GM12878 (cell line): ENCODE measurements around the gene ARMC2. TPM values are rescaled to one million over a fixed set of nuclear protein-coding genes. Genes with fewer than 3 reads are reported as not detected.

Experiments
- ATAC-seq: fragments of 200-7000 bp; cut with Tn5 transposase; 3 replicates; pipeline ENCODE4 v1.9.1; 2020; ENCODE audit warnings: mild to moderate bottlenecking, moderate library complexity
- BruUV-seq: library from RNA; stranded (reverse); fragments of 400-500 nt; replicated peaks from 2 replicates; lab custom pipeline; 2021; lab: Mats Ljungman, UMichigan
- CTCF ChIA-PET: fragments of 300-600 bp; sonication (Branson Sonifier 250); formaldehyde crosslinking; extraction: SDS; loops from one replicate; lab custom pipeline; 2021; ENCODE audit warnings: inconsistent platforms; lab: Yijun Ruan, JAX
- POLR2A ChIA-PET: fragments of 350-600 bp; formaldehyde crosslinking; extraction: SDS; loops from one replicate; lab custom pipeline; 2021; ENCODE audit warnings: inconsistent platforms; lab: Charles Lee
- RAD21 ChIA-PET: fragments of 300-600 bp; sonication (Branson Sonifier 250); formaldehyde crosslinking; loops from one replicate; lab custom pipeline; 2023; ENCODE audit warnings: antibody characterized with exemption; ENCODE audit not compliant: unreplicated experiment; lab: Charles Lee
- SMC1A ChIA-PET: fragments of 300-600 bp; sonication (Branson Sonifier 250); formaldehyde crosslinking; loops from one replicate; lab custom pipeline; 2023; ENCODE audit not compliant: unreplicated experiment, uncharacterized antibody; lab: Charles Lee
- DNase-seq: peaks from one replicate; pipeline ENCODE4 v3.0.0-alpha.2; 2011; ENCODE audit warnings: low read depth, low spot score
- FAIRE-seq: peaks from 3 replicates; lab custom pipeline; 2011; peaks lifted over from hg19 to GRCh38; lab: Jason Lieb, UNC
- H2AFZ ChIP-seq: 2 replicates; pipeline ENCODE4 v1.6.0; 2011; ENCODE audit warnings: low read depth, low read length, control low read depth; ENCODE audit not compliant: control insufficient read depth
- H3K27ac ChIP-seq: 2 replicates; pipeline ENCODE4 v1.5.1; 2011; ENCODE audit warnings: control low read depth; ENCODE audit not compliant: control insufficient read depth, insufficient read depth
- H3K27me3 ChIP-seq, 2 experiments: replicated peaks in 1 of 2; 2 replicates each; pipeline versions ENCODE4 v1.6.0 to v1.6.1; 2011; ENCODE audit warnings: low read length in 1 of 2; ENCODE audit not compliant: control insufficient read depth in 2 of 2, insufficient read depth in 2 of 2
- H3K36me3 ChIP-seq, 2 experiments: 2 replicates each; pipeline ENCODE4 v1.5.1; 2011; ENCODE audit warnings: low read length in 1 of 2; ENCODE audit not compliant: control insufficient read depth in 2 of 2, insufficient read depth in 2 of 2
- H3K4me1 ChIP-seq: 2 replicates; pipeline ENCODE4 v1.6.1; 2011; ENCODE audit warnings: mild to moderate bottlenecking, low read length, moderate library complexity, mixed read lengths; ENCODE audit not compliant: control insufficient read depth, insufficient read depth
- H3K4me2 ChIP-seq: 2 replicates; pipeline ENCODE4 v1.6.0; 2011; ENCODE audit warnings: control low read depth; ENCODE audit not compliant: control insufficient read depth, insufficient read depth
- H3K4me3 ChIP-seq: fragments of 200-600 bp; sonication (generic); 2 replicates; pipeline ENCODE4 v1.5.1; 2016
- H3K79me2 ChIP-seq: 2 replicates; pipeline ENCODE4 v1.6.0; 2011; ENCODE audit warnings: low read length; ENCODE audit not compliant: control insufficient read depth, insufficient read depth
- H3K9ac ChIP-seq: 2 replicates; pipeline ENCODE4 v1.8.0; 2011; ENCODE audit warnings: low read length, control low read depth, mixed read lengths; ENCODE audit not compliant: control insufficient read depth, insufficient read depth
- H3K9me3 ChIP-seq: replicated peaks from 3 replicates; pipeline ENCODE4 v1.5.1; 2011; ENCODE audit warnings: mild to moderate bottlenecking, low read length; ENCODE audit not compliant: control insufficient read depth, insufficient read depth
- H4K20me1 ChIP-seq: 2 replicates; pipeline ENCODE4 v1.6.0; 2011; ENCODE audit not compliant: control insufficient read depth, insufficient read depth
- E4F1 ChIP-seq: fragments of 450-650 bp; IDR thresholded peaks from 2 replicates; pipeline ENCODE4 v1.6.1; 2018; ENCODE audit warnings: borderline replicate concordance, mild to moderate bottlenecking; ENCODE audit not compliant: partially characterized antibody
- ESRRA ChIP-seq: IDR thresholded peaks from 2 replicates; pipeline ENCODE4 v1.6.1; 2012; ENCODE audit warnings: mild to moderate bottlenecking, low read length, improper control_type of control experiment
- KLF5 ChIP-seq: fragments of 450-650 bp; IDR thresholded peaks from 2 replicates; pipeline ENCODE4 v1.6.1; 2014; ENCODE audit warnings: mild to moderate bottlenecking; ENCODE audit not compliant: partially characterized antibody
- STAT1 ChIP-seq: fragments of 450-650 bp; conservative IDR thresholded peaks from 2 replicates; pipeline ENCODE4 v1.6.1; 2014; ENCODE audit warnings: antibody characterized with exemption, mild to moderate bottlenecking
- USF2 ChIP-seq: IDR thresholded peaks from 2 replicates; pipeline ENCODE4 v1.6.1; 2011; ENCODE audit warnings: low read depth, low read length, improper control_type of control experiment, borderline replicate concordance
- ZNF622 ChIP-seq: fragments of 450-650 bp; IDR thresholded peaks from 2 replicates; pipeline ENCODE4 v1.6.1; 2017; ENCODE audit warnings: mild to moderate bottlenecking, inconsistent platforms
- WGBS: methylation state at CpG from one replicate; pipeline ENCODE4 v1.1.6; 2016; ENCODE audit warnings: low lambda C conversion rate; ENCODE audit not compliant: insufficient replicate concordance, insufficient coverage; ENCODE audit errors: missing lambda C conversion rate; 5-methylcytosine and 5-hydroxymethylcytosine counted together
- in situ Hi-C: fragments of 300-500 bp; cut with MboI; formaldehyde crosslinking; loops from 9 replicates; pipeline ENCODE4 v1.14.3; 2018; ENCODE audit warnings: mixed read lengths
- intact Hi-C: fragments of 100-400 bp; cut with micrococcal nuclease; formaldehyde crosslinking; loops from one replicate; pipeline ENCODE4 v1.14.2; 2022; ENCODE audit not compliant: unreplicated experiment
- polyA plus RNA-seq, 11 experiments: library from polyadenylated mRNA; depleted of rRNA in 4 of 11; unstranded in 6 of 11; stranded (reverse) in 5 of 11; fragments of >200 nt; fragmentation: Nextera tagmentation in 4 of 11; fragmentation: Illumina TruSeq in 1 of 11; extraction: Ambion mirVana in 4 of 11; extraction: Trizol in 1 of 11; gene quantifications; 1 replicate in 1 of 11; 2 replicates in 10 of 11; pipeline versions ENCODE4 v1.2.1 to v1.2.3, GENCODE V29; 2011 to 2016; ENCODE audit warnings: inconsistent platforms in 2 of 11, missing spikeins in 2 of 11, low read depth in 1 of 11
- total RNA-seq, 4 experiments: library from RNA; depleted of rRNA in 3 of 4; stranded (reverse); fragments of >200 nt in 3 of 4; fragmentation: Illumina TruSeq in 1 of 4; extraction: Trizol in 1 of 4; gene quantifications; 2 replicates each; pipeline versions ENCODE4 v1.2.1 to v1.2.3, GENCODE V29; 2013 to 2021
- TF ChIP-seq, protein P1 (sequence below): IDR thresholded peaks from 2 replicates; pipeline ENCODE4 v1.6.1; 2012; ENCODE audit warnings: low read length, inconsistent platforms
- TF ChIP-seq, protein P2 (sequence below): fragments of 450-650 bp; formaldehyde crosslinking; IDR thresholded peaks from 2 replicates; pipeline ENCODE4 v1.5.0; 2022; ENCODE audit warnings: mild to moderate bottlenecking, missing genetic modification characterization

Gene ARMC2
- total and polyA plus RNA-seq, 10 of the 15 experiments (the other 5 are each of a cell fraction or from before 2014, with no cell fraction given) = 0.06 to 0.33 (median 0.21) TPM; not detected in 5

DNA sequence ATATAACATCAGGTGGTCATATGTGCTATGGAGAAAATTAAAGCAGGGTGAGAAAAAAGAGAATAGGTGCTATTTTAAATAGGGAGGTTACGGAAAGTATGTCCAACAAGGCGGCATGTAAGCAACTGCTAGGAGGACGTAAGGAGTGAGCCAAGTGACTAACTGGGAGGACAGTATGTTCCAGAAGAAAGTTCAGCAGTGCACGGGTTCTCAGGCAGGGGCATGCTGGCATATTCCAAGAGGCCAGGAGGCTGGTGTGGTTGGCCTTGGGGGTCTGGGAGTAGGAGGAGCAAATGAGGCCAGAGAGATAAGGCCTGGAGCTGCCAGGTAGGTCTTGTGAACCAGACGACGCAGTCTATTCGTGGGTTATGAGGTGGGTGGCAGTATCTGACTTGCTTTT lies 112.4 kb downstream of the ARMC2 start:
- no peaks in the 10 kb centered on the region for H3K36me3 ChIP-seq
- ChIA-PET POLR2A (no interaction called here), SMC1A (no interaction called here)

DNA sequence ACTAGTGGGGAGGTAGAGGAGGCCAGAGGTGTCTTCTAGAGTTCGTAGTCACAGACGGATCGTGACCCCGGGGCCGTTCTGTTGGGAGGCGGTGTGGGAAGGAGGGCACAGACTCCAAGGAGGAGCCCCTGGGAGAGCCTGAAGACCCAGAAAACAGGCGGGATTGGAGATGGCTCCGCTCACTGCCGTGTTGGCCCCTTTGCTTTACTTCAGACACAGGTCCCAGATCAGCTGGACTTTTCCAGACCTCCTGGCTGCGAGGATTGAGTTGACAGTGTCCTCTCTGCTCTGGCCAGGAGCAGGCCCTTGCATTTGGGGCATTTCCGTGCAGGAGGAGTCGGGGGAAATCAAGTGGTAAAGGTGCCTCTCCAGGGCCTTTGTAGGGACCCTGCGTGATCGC lies 112.9 kb downstream of the ARMC2 start:
- no TSS peak for BruUV-seq
- intact Hi-C loops = no loop called here
- H4K20me1 ChIP-seq = no peaks in the 10 kb centered on the region
- H3K27ac ChIP-seq = no peak overlapping the region
- H3K4me1 ChIP-seq = no peaks in the 10 kb centered on the region
- H3K27me3 ChIP-seq = peaks cover 0 to 3% of the 10 kb centered on the region in 2 experiments
- ChIA-PET POLR2A (no interaction called here), RAD21 (no interaction called here), CTCF (no interaction called here), SMC1A (no interaction called here)
- FAIRE-seq (no peak), DNase-seq (no peak), ATAC-seq (no peak)
- no peak overlapping the region for H3K4me3 ChIP-seq
- WGBS = 65% methylated on average over 14 of the region's 14 CpGs
- no peaks in the 10 kb centered on the region for H3K9me3 ChIP-seq
- no peaks in the 10 kb centered on the region for H3K79me2 ChIP-seq
- H3K36me3 ChIP-seq = no peaks in the 10 kb centered on the region
- H2AFZ ChIP-seq = no peak overlapping the region
- no peak overlapping the region for H3K9ac ChIP-seq
- H3K4me2 ChIP-seq = no peak overlapping the region
- in situ Hi-C loops = no loop called here
- TF ChIP-seq, protein P1, sequence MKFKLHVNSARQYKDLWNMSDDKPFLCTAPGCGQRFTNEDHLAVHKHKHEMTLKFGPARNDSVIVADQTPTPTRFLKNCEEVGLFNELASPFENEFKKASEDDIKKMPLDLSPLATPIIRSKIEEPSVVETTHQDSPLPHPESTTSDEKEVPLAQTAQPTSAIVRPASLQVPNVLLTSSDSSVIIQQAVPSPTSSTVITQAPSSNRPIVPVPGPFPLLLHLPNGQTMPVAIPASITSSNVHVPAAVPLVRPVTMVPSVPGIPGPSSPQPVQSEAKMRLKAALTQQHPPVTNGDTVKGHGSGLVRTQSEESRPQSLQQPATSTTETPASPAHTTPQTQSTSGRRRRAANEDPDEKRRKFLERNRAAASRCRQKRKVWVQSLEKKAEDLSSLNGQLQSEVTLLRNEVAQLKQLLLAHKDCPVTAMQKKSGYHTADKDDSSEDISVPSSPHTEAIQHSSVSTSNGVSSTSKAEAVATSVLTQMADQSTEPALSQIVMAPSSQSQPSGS = no peak
- TF ChIP-seq E4F1 (no peak), ESRRA (no peak), KLF5 (no peak), ZNF622 (no peak), USF2 (no peak)

More for the DNA sequence above, 112.4 kb downstream of the ARMC2 start:
- no TSS peak for BruUV-seq
- in situ Hi-C loops = no loop called here
- no peaks in the 10 kb centered on the region for H3K79me2 ChIP-seq
- DNase-seq = no peak
- no peak overlapping the region for H2AFZ ChIP-seq
- no peaks in the 10 kb centered on the region for H3K9me3 ChIP-seq
- intact Hi-C loops = no loop called here
- 63% methylated on average over 7 of the region's 7 CpGs for WGBS
- no peak overlapping the region for H3K4me2 ChIP-seq
- no peaks in the 10 kb centered on the region for H4K20me1 ChIP-seq
- no peak overlapping the region for H3K27ac ChIP-seq
- RAD21 ChIA-PET = no interaction called here
- TF ChIP-seq, protein P2, sequence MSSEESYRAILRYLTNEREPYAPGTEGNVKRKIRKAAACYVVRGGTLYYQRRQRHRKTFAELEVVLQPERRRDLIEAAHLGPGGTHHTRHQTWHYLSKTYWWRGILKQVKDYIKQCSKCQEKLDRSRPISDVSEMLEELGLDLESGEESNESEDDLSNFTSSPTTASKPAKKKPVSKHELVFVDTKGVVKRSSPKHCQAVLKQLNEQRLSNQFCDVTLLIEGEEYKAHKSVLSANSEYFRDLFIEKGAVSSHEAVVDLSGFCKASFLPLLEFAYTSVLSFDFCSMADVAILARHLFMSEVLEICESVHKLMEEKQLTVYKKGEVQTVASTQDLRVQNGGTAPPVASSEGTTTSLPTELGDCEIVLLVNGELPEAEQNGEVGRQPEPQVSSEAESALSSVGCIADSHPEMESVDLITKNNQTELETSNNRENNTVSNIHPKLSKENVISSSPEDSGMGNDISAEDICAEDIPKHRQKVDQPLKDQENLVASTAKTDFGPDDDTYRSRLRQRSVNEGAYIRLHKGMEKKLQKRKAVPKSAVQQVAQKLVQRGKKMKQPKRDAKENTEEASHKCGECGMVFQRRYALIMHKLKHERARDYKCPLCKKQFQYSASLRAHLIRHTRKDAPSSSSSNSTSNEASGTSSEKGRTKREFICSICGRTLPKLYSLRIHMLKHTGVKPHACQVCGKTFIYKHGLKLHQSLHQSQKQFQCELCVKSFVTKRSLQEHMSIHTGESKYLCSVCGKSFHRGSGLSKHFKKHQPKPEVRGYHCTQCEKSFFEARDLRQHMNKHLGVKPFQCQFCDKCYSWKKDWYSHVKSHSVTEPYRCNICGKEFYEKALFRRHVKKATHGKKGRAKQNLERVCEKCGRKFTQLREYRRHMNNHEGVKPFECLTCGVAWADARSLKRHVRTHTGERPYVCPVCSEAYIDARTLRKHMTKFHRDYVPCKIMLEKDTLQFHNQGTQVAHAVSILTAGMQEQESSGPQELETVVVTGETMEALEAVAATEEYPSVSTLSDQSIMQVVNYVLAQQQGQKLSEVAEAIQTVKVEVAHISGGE (CRISPR knock-in tag) = no peak
- no peak for TF ChIP-seq STAT1
- TF ChIP-seq, all 136 proteins: peak for 0
- H3K27me3 ChIP-seq = peaks cover 0 to 3% of the 10 kb centered on the region in 2 experiments
- CTCF ChIA-PET = no interaction called here
- ATAC-seq (no peak), FAIRE-seq (no peak)
- no peak overlapping the region for H3K9ac ChIP-seq
- H3K4me3 ChIP-seq = no peak overlapping the region
- H3K4me1 ChIP-seq = no peaks in the 10 kb centered on the region
